IPS DF 4.7 (cell line): Measurements from ENCODE around the gene ACSS1.

Experiments used
- DNase-seq: peaks from one replicate; pipeline ENCODE4 v3.0.0-alpha.2; 2013; ENCODE audit warnings: low spot score; ENCODE audit errors: extremely low read depth

The ACSS1 gene

DNA sequence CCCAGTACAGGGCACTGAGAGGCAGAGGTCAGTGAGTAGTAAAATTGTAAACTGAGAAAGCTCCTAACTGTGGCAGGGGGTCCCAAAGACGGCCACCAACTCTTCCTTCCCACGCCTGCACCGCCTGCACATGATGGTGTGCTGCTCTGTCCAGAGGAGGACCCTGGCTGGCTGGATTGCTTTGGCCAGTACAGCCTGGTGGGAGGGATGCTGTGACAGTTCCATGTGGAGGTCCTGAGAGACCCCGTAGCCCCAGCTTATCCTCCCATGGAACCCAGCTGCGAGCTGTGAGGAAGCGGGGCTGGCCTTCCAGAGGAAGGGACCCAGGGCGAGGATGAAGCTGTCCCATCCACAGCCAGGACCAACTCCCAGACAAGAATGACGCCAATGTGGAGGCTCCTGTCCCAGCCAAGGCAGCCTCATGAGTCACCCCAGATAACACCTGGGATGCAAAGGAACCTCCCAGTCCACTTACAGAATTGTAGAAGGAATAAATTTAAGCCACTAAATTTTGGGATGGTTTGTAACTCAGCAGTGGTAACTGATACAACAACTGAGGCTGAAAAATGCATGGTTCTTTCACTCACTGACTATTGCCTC, 2.0 kb upstream of the ACSS1 start:
- DNase-seq, result no peak

DNA sequence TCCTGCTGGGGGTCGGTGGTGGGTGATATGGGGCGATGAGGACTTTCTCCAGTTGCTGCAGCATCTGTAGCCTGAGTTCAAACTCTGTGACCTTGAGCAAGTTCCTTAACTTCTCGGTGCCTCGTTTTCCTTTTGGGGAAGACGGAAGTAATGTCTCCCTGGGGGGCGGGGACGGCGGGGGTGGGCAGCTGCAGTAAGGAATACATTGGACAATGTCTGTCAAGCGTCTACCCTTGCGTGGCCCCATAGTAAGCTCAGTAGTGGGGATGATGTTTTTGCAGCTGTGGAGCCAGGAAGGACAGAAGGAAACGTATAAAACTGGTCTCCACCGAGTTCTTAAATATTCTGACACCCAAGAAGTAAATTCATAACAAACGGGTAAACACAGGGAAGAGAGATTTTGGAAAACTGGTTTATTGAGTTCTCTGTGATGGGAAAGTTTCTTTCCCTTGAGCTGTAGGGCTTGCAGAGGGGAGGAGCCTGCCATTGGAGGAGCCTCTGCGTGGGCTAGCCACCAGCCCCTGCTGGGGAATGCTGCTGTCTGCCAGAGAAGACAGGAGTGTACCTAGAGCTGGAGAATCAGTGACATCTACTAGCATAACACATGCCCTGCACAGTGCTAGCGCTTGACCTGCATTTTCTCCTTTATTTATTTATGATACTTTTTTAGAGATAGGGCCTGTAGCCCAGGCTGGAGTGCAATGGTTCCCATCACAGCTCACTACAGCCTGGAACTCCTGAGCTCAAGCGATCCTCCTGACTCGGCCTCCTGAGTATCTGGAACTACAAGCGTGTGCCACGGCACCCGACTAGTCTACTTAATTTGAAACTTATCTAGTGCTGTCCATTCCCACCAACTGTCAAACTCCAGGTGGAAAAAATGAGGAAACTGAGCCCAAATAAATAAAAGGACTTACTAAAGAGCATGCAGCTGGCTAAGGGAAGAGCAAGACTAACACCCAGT, 1.2 kb upstream of the ACSS1 start:
- no peak for DNase-seq

DNA sequence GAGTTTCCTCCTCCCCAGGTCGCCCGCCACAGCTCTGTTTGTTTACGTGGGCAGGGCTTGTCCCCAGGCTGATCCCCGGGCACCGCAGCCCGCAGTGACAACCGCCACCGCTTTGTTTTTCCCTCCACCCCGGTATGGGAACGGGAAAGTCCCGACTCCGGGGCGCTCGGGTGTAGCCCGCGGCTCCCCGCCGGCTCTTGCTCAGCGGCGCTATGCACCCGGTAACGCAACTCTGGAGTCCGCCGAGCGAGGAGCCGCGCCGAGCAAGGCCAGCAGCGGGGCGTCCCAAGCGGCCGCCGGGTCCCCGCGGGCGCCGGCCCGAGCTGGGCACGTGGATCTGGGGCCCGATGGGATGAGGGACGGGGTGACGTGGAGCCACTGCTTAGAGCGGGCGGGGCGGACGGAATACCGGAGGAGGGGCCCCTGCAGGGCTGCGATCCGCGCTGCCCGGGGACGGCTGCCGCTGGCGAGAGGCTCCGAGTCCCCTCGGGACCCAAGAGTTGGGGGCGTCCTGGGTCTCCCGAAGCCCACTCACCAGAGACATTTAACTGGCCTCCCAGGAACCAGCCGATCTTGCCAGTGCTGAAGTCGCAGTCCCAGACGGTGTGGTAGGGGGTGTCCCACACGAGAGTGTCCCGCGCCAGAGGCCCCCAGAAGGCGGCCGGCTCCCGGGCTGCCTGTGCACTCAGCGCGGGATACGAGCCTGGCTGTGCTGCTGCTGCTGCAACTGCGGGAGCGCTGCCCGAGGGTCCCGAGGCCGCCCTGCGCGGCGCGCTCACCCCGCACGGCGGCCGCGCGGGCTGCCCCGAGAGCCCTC, 497 bp downstream of the ACSS1 start:
- no peak for DNase-seq

DNA sequence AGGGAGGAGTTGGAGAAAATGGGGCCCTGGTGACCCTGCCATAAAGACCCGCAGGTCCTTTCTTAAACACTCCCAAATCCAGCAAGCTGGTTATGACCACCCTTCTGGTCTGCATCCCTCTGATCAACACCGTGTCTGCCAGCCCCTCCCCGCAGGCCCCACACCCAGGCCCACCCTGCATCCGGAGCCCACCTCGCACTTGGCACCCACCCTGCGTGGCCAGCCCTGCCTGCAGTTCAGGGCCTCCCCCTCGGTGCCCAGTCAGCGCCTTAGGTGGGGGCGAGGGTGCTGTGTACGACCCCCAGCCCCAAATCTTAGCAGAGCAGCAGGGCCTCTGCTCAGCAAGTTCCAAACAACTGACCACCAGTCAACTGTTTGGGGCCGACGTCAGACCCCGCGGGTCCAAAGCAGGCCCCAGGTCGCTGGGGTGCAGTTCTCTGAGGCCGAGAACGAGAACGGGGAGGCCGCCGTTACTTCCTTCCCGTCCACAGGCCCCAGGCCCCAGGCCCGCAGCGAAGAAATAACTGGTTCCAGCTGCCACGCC, 1.2 kb downstream of the ACSS1 start:
- no peak for DNase-seq

DNA sequence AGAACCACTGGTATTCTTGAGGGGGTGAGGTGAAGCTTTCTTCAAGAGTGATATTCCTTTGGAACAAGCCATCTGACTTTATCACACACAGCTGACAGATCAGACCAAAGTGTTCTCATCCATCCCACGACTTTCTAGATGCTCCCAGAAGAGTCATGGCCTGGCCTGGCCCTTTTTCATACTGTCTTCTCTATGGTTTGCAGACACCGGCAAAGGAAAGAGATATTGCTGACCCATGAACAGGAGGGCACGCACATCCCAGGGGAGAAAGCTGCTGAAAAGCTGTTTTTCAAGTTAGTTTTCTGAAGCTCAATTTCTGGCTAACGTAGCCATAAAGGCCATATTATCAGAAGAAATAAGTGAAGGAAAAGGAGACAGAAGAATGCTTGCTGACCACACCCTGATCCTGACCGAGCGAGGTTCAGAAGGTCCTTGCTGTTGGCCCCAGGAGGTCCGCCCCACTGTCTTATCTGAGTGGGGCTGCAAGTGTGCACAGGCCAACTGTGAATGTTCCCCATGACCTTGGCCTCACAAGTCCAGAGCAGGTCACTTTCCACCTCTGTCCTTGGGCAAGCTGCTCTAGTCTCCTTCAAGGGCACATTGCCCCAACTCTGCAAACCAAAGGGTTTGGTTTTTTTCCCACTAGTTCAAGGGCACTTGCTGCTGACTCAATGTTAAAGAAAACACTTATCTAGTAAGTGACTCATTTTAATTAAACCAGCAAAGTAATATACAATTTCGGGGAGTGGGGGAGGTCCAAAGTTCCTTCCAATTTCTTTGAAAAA, 2.0 kb downstream of the ACSS1 start:
- DNase-seq, result no peak

DNA sequence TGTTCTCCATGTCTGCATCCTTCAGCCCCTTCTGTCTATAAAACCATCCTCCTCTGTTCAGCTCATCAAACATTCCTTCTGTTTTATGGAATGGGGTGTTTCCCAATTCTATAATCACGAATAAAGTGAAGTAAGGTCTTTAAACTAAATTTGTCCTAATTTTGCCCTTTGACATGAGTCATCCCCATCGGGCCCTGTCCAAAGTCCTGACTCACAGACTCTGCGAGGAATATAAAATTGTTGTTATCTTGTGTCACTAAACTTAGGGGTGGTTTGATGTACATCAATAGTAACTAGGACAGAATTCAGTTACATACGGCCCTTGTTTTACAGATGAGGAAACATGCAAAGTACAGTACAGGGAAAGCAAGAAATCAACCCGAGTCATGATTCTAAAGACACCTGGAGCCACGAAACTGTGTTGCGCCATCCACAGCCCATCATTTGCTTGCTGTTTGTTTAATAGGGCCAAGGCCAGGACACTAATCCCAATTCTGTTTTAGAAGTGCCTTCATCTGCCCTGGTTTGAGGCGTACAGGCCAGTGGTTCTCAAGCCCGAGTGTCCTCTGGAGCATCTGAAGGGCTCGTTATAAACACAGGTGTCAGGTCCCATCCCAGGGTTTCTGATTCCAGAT, 2.8 kb downstream of the ACSS1 start:
- no peak for DNase-seq

DNA sequence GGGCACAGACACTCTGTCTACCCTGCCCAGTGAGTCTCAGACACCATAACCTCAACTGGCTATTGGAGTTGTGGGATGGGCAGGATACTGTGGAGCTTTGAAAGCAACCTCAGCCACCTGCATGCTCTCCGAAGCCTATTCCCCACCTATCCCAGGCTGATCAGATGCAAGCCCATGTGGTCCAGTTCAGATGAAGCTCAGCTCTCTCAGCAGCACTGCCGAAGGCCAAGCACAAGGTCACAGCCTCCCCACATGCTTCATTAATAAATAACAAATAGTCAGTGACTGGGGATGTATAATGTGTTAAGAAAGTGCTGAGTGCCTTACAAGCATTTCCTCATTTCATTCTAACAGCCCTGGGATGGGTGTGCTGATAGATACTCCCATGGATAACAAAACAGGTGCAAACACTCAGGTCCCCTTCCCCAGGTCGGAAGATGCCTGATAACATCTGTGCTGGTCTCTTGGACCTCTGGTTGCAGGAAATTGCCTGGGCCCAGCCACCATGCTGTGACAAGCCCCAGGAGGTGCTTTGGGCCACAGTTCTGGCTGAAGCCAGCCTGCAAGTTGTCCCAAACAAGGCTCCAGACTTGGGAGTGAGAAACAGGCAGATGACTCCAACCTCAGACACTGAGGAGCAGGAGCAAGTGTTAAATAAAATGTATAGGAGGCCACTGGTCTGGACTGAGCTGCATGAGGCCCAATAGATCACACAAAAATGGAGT, 3.7 kb downstream of the ACSS1 start:
- no peak for DNase-seq

DNA sequence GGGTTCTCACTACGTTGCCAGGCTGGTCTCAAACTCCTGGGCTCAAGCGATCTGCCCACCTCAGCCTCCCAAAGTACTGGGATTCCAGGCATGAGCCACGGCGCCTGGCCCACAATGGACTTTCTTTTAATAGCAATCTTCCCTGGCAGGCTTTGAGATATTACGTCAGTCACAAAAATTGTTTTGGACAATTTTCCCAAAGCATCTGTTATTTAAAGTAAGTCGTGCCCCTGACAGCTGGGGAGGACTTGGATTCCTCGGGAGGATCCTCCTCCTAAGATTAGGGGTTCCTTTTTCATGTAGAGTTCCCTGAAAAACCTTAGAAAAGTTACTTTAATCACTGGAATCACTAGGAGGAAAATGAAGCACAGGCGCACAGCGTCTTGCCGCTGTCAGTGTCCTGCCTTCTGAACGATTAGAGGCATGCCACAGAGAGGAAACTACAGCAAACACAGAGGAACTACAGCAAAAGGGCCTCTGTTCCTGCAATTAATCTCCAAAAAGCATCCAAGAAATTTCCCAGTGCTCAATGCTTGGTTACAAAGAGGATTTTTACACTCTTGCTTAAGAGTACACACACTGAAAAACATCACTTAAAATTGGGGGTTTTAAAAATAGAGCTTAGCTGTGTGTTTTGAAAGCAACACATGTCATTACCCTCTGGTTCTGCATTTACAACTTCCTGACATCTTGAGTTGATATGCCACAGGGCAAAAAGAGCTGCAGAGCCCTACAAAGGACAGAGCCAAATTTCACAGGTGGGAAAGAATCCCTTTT, 4.5 kb downstream of the ACSS1 start:
- DNase-seq, result no peak

DNA sequence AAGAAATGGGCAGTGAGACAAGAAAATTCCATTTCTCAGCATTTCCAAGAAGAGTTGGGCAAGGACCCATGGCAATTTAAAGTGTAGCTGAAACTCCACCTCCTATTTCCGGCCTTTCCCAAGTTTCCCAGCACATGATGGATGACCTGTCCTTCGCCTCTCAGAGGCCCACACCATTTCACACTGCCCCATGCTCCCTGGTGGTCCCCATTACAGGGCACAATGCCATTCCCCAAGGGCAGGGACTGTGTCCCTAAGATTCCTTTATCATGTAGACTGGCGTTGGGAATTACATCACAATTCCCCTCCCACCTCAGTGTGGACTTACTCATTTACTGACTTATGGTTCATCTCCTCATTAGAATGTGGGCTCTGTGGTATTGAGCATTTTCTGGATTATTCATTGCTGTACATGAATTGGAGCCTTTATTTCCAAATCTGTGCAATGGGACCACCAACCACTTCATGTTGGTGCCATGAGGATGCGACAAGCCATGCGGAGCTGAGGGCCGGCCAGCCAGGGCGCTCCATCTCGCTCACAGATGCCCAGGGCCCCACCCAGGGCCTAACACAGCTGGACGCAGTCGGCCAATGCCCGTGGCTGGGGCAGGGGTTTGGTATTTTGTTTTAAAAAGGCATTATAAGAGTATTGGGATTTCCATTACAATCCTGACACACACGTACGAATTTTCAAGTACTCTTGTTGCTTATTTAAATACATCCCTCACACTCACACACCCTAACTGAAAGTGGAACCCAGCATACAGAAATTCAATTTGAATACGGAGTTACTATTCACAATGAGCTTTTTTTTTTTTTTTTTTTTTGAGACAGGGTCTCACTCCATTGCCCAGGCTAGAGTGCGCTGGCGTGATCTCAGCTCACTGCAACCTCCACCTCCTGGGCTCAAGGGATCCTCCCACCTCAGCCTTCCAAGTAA, 5.4 kb downstream of the ACSS1 start:
- DNase-seq, result no peak

DNA sequence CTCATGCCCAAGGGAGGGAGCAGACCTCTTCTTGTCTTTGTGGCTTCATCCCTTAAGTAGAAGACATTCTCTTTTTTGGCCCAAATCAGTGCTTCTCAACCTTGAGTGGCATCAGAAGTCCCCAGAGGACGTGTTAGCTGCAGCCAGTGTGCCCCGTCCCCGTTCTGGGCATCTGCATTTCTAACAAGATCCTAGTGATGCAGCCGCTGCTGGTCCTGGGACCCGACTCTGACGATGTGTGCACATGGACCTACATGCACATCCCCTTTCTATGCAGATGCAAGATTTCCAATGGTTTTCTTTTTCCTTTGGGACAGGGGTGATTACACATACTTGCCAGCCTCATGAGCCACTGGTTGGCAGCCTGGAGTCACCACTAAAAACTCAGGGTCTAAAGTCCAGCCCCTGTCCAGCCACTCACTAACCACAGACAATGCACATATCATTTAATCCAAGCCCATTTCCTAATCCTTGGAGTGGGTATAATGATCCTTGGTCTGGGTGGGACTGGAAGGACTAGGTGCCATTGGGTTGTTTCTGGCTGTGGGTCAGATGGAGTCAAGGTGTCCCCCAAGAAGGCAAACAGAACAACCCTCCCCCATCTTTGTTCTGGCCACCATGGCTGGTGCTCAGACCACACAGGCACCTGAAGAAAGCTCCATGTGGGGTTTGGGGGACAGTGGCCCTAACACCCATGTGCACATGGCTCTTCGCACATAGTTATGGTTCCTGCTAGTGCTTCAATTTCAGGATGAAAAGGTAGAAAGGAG, 6.4 kb downstream of the ACSS1 start:
- no peak for DNase-seq

DNA sequence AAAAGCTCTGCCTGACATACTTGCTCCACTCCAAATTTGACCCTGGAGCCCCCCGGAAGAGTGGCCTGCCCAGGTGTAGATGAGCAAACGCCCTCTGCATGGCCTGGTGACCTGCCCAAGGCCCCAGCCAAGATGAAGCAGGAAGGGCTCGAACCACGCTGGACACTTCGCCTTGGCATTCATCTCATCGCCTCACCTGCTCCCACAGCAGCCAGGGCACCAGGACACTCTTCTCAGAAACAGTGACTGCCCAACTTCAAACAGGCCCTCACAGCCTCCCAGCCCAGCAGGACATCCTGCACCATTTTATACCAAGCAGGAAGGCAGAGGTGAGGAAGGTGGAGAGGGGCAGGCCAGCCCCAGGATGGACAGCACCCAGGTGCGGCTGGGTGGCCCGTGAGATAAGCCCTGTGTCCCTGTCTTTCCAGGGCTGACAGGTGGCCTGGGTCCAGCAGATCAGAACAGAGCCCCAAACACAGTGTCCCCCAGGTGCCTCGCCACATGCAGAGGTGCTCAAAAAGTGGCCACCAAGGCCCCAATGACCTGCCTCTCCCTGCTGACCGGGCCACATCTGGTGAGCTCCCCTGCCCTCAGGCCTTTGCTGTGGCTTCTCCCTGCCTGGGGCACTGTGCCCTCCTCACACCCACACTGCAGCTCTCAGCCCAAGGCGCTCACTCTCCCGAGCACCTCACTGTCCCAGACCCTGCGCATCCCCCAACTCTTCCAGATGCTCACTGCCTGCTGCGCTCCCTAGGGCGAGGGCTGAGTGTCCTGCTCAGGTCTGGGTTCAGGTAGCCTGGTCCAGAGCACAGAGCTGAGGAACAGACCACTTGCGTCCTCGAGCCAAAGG, 7.2 kb downstream of the ACSS1 start:
- DNase-seq, result no peak

DNA sequence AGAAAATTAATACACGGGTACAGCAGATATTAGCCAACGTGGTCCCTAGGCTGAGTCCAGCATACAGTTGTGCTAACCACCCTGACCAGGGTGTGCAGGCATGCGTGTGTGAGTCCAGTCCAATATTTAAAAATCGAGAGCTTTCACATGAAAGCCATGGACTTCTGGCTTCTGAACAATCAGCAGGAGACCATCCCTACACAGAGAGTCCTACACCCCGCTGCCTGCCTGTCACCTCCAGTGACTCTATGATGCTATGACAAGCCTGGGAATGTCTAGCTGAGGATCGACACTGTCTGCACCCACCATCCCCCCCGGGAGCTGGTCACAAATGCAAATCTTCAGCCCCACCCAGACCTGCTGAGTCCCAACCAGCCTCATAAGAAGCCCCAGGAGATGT, 7.9 kb downstream of the ACSS1 start:
- no peak for DNase-seq

DNA sequence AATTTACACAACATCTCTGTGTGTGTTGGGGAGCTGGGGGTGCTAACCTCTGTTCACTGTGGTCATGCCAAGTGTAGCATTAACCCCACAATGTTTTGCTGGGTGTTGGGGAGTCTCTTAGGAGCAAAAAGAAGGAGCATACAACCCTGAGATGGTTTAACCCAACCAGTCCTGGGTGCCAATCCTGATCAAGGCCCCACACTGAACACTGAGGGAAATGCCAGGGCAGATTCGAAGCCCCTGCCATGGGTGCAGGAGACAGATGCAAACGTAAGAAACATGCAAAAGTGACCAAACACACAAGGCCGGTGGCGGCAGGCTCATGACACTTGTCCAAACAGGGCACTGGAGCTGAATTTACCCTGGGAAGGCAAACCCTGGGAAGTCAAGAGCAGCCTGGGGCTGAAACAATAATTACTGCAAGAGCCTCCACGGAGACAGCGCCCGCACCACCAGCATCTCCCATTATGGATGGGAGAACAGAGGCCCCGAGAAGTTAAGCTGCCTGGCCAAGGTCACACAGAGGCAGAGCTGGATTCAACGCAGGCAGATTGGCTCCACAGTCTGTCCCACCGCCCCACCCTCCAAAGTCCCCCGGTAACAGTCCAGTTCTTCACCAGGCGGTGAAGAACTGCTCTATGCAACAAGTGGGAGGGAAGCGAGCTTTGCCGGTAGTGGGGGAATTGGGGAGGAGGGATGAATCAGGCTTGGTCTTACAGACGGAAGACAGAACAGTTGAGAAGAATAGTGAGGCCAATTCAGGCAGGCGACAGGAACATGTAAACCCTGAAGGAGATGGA, 8.5 kb downstream of the ACSS1 start:
- no peak for DNase-seq

DNA sequence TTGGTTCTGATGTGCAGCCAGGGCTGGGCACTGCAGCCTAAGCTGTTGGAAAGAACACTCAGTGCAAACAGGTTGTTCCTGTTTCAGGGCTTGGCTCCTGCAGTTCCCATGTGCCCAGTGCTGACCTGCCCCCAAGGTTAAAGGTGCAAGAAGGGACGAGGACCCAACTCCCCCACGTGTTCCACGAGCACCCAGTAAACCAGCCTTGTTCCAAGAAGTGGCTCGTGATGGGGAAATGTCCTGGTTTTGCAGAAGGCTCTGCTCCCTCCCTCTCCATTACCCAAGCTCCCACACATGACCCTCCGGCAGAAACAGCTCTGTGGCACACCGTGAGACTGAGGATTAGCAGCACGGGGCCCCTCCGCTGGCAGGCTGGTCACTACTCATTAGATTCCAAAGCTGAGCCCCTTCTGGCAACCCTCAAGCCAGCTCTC, 9.4 kb downstream of the ACSS1 start:
- no peak for DNase-seq

DNA sequence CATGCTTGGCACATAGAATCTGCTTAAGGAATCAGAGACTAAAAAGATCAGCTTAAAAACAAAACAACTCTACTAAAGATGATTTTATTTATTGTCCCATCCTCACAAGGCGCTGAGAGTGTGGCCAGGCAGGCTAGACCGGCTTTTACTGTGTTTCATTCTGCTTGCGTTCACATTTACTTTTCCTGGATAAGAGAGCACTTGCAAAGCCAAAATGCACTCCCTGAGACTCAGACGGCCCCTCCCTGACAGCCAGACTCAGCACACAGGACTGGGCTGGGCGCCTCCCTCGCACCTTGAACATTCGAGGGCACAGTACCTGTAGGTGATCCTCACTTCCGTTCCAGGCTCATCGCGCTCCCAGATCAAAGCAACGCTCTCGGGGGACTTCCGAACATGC, 10.2 kb downstream of the ACSS1 start:
- no peak for DNase-seq
